ENCODE measurements around the gene PRKCA. TPM values are rescaled to one million over a fixed set of nuclear protein-coding genes. Genes with fewer than 3 reads are reported as not detected.

The PRKCA gene
- total and polyA plus RNA-seq, 9 of the 15 experiments (the other 6 are each of a cell fraction or from before 2014, with no cell fraction given), result 3.2 to 33.0 (median 17.8) TPM

DNA sequence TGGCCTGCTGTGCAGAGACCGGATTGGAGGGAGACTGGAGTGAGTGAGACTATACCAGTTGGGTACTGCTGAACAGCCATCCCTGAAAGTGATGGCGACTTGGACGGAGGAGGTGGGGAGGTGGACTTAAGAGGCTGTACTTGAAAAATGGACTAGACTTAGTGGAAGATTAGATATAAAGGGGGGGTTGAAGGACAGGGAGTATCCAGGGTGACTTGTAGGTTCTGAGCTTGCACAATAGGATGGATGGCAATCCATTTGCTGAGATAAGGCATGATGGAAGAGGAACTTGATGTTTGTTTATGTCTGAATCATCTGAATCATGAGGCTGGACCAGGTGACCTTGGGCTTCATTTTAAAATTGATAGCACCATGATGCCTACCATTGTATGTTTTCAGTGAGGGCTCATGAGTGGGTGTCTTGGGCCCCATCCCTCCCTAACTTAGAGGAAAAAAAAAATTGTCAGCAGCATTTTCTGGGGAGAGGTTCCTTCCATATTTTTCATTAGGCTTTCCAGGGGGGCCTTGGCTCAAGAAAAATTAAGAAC is 41.2 kb downstream of the PRKCA start (continued):
- TF ChIP-seq, protein P1, sequence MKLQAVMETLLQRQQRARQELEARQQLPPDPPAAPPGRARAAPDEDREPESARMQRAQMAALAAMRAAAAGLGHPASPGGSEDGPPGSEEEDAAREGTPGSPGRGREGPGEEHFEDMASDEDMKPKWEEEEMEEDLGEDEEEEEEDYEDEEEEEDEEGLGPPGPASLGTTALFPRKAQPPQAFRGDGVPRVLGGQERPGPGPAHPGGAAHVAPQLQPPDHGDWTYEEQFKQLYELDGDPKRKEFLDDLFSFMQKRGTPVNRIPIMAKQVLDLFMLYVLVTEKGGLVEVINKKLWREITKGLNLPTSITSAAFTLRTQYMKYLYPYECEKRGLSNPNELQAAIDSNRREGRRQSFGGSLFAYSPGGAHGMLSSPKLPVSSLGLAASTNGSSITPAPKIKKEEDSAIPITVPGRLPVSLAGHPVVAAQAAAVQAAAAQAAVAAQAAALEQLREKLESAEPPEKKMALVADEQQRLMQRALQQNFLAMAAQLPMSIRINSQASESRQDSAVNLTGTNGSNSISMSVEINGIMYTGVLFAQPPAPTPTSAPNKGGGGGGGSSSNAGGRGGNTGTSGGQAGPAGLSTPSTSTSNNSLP (IDR thresholded peaks at IDR 0.05; ENCODE audit: borderline replicate concordance, low read depth, low read length), result peak; percentile 100
- TF ChIP-seq POLR2AphosphoS2 (IDR thresholded peaks at IDR 0.05; ENCODE audit: low read length) (no peak), TCFL5 (CRISPR knock-in tag; conservative IDR thresholded peaks at IDR 0.05) (no peak), ZBTB17 (CRISPR knock-in tag; IDR thresholded peaks at IDR 0.05) (0 out of 2 replicates have a peak, but pooled peaks have one; percentile 46), SLC30A9 (CRISPR knock-in tag; IDR thresholded peaks at IDR 0.05) (no peak), KLF10 (CRISPR knock-in tag; IDR thresholded peaks at IDR 0.05) (no peak), PCBP1 (IDR thresholded peaks at IDR 0.05; ENCODE audit: low read depth, low read length, poor library complexity, severe bottlenecking) (no peak), PHF8 (IDR thresholded peaks at IDR 0.05; ENCODE audit: borderline replicate concordance, low read length) (no peak), ZNF140 (CRISPR knock-in tag; IDR thresholded peaks at IDR 0.05) (no peak), SRSF1 (IDR thresholded peaks at IDR 0.05; ENCODE audit: low read depth, low read length) (no peak), DPF2 (IDR thresholded peaks at IDR 0.05) (peak; percentile 97)
- TF ChIP-seq, protein P2, sequence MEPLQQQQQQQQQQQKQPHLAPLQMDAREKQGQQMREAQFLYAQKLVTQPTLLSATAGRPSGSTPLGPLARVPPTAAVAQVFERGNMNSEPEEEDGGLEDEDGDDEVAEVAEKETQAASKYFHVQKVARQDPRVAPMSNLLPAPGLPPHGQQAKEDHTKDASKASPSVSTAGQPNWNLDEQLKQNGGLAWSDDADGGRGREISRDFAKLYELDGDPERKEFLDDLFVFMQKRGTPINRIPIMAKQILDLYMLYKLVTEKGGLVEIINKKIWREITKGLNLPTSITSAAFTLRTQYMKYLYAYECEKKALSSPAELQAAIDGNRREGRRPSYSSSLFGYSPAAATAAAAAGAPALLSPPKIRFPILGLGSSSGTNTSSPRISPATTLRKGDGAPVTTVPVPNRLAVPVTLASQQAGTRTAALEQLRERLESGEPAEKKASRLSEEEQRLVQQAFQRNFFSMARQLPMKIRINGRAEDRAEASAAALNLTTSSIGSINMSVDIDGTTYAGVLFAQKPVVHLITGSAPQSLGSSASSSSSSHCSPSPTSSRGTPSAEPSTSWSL (CRISPR knock-in tag; IDR thresholded peaks at IDR 0.05; ENCODE audit: borderline replicate concordance), result no peak
- TF ChIP-seq, protein P3, sequence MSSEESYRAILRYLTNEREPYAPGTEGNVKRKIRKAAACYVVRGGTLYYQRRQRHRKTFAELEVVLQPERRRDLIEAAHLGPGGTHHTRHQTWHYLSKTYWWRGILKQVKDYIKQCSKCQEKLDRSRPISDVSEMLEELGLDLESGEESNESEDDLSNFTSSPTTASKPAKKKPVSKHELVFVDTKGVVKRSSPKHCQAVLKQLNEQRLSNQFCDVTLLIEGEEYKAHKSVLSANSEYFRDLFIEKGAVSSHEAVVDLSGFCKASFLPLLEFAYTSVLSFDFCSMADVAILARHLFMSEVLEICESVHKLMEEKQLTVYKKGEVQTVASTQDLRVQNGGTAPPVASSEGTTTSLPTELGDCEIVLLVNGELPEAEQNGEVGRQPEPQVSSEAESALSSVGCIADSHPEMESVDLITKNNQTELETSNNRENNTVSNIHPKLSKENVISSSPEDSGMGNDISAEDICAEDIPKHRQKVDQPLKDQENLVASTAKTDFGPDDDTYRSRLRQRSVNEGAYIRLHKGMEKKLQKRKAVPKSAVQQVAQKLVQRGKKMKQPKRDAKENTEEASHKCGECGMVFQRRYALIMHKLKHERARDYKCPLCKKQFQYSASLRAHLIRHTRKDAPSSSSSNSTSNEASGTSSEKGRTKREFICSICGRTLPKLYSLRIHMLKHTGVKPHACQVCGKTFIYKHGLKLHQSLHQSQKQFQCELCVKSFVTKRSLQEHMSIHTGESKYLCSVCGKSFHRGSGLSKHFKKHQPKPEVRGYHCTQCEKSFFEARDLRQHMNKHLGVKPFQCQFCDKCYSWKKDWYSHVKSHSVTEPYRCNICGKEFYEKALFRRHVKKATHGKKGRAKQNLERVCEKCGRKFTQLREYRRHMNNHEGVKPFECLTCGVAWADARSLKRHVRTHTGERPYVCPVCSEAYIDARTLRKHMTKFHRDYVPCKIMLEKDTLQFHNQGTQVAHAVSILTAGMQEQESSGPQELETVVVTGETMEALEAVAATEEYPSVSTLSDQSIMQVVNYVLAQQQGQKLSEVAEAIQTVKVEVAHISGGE (CRISPR knock-in tag; IDR thresholded peaks at IDR 0.05), result no peak
- TF ChIP-seq, protein P4, sequence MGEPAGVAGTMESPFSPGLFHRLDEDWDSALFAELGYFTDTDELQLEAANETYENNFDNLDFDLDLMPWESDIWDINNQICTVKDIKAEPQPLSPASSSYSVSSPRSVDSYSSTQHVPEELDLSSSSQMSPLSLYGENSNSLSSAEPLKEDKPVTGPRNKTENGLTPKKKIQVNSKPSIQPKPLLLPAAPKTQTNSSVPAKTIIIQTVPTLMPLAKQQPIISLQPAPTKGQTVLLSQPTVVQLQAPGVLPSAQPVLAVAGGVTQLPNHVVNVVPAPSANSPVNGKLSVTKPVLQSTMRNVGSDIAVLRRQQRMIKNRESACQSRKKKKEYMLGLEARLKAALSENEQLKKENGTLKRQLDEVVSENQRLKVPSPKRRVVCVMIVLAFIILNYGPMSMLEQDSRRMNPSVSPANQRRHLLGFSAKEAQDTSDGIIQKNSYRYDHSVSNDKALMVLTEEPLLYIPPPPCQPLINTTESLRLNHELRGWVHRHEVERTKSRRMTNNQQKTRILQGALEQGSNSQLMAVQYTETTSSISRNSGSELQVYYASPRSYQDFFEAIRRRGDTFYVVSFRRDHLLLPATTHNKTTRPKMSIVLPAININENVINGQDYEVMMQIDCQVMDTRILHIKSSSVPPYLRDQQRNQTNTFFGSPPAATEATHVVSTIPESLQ (CRISPR knock-in tag; IDR thresholded peaks at IDR 0.05), result no peak

All from K562 (cell line).